ENCODE measurements around the gene CCDC200. TPM values are rescaled to one million over a fixed set of nuclear protein-coding genes. Genes with fewer than 3 reads are reported as not detected.
"Not testable (repeated sequence)": the region's sequence is repeated elsewhere in the genome, so short reads cannot be mapped to it uniquely, and the experiment has no call there.

The CCDC200 gene
- total RNA-seq, result under 1 TPM; 0.40 to 0.60 TPM
- total RNA-seq, result 0.15 to 0.46 reads per million in 2 donors

- H3K9me3 ChIP-seq (ENCODE audit: control insufficient read depth, low read length, poor library complexity, severe bottlenecking); H3K4me1 Mint-ChIP-seq; H3K27me3 Mint-ChIP-seq; ATAC-seq; H3K36me3 Mint-ChIP-seq (ENCODE audit: low read depth); H3K27ac Mint-ChIP-seq; H3K4me3 Mint-ChIP-seq; DNase-seq: not testable (repeated sequence)
Measured at GRCh38 chr17:43228020-43228782, at the start of gene CCDC200. Gene CCDC200 (minus strand): TSS chr17:43228623. CDS start chr17:43228554, 69 bp downstream.

GRCh38 chr17:43272914-43273313 is 44.5 kb upstream of the CCDC200 start:
- H3K27ac Mint-ChIP-seq; H3K36me3 Mint-ChIP-seq (ENCODE audit: low read depth); DNase-seq; H3K4me3 Mint-ChIP-seq; H3K4me1 Mint-ChIP-seq; H3K27me3 Mint-ChIP-seq; H3K9me3 ChIP-seq (ENCODE audit: control insufficient read depth, low read length, poor library complexity, severe bottlenecking): not testable (repeated sequence)
- ATAC-seq, result peak; percentile 18

GRCh38 chr17:43272483-43272882 is 44.1 kb upstream of the CCDC200 start:
- not testable (repeated sequence) for H3K4me1 Mint-ChIP-seq; H3K9me3 ChIP-seq (ENCODE audit: control insufficient read depth, low read length, poor library complexity, severe bottlenecking); H3K36me3 Mint-ChIP-seq (ENCODE audit: low read depth); H3K27ac Mint-ChIP-seq; H3K27me3 Mint-ChIP-seq; DNase-seq; ATAC-seq
- H3K4me3 Mint-ChIP-seq, result peak overlapping the region; percentile 47

GRCh38 chr17:43270552-43271504 is 42.4 kb upstream of the CCDC200 start:
- H3K4me3 Mint-ChIP-seq; H3K27ac Mint-ChIP-seq; H3K36me3 Mint-ChIP-seq (ENCODE audit: low read depth); DNase-seq; H3K4me1 Mint-ChIP-seq; H3K27me3 Mint-ChIP-seq; H3K9me3 ChIP-seq (ENCODE audit: control insufficient read depth, low read length, poor library complexity, severe bottlenecking): not testable (repeated sequence)
- peak; percentile 14 for ATAC-seq

- H3K27me3 Mint-ChIP-seq; H3K4me1 Mint-ChIP-seq; H3K9me3 ChIP-seq (ENCODE audit: control insufficient read depth, low read length, poor library complexity, severe bottlenecking); ATAC-seq; DNase-seq; H3K4me3 Mint-ChIP-seq; H3K36me3 Mint-ChIP-seq (ENCODE audit: low read depth); H3K27ac Mint-ChIP-seq: not testable (repeated sequence)
Measured at GRCh38 chr17:43246456-43246855, 18.0 kb upstream of the CCDC200 start.

GRCh38 chr17:43240596-43241352 is 12.4 kb upstream of the CCDC200 start:
- not testable (repeated sequence) for H3K9me3 ChIP-seq (ENCODE audit: control insufficient read depth, low read length, poor library complexity, severe bottlenecking); H3K27me3 Mint-ChIP-seq; H3K4me3 Mint-ChIP-seq; ATAC-seq; H3K36me3 Mint-ChIP-seq (ENCODE audit: low read depth); DNase-seq; H3K4me1 Mint-ChIP-seq; H3K27ac Mint-ChIP-seq

- not testable (repeated sequence) for DNase-seq; H3K27ac Mint-ChIP-seq; H3K27me3 Mint-ChIP-seq; H3K36me3 Mint-ChIP-seq (ENCODE audit: low read depth); H3K4me1 Mint-ChIP-seq; ATAC-seq; H3K9me3 ChIP-seq (ENCODE audit: control insufficient read depth, low read length, poor library complexity, severe bottlenecking)
- H3K4me3 Mint-ChIP-seq, result peak overlapping the region; percentile 25
Measured at GRCh38 chr17:43239597-43239996, 11.2 kb upstream of the CCDC200 start.

- H3K27ac Mint-ChIP-seq; ATAC-seq; DNase-seq; H3K9me3 ChIP-seq (ENCODE audit: control insufficient read depth, low read length, poor library complexity, severe bottlenecking); H3K36me3 Mint-ChIP-seq (ENCODE audit: low read depth); H3K27me3 Mint-ChIP-seq; H3K4me1 Mint-ChIP-seq: not testable (repeated sequence)
- peak within 1 kb of the TSS; percentile 58 for H3K4me3 Mint-ChIP-seq
Measured at GRCh38 chr17:43233877-43234276, 5.5 kb upstream of the CCDC200 start, which contains the start of gene RNU2-1. Gene RNU2-1 (minus strand): TSS chr17:43233977.

- peak overlapping the region; percentile 58 for H3K4me3 Mint-ChIP-seq
- H3K9me3 ChIP-seq (ENCODE audit: control insufficient read depth, low read length, poor library complexity, severe bottlenecking); ATAC-seq; H3K4me1 Mint-ChIP-seq; DNase-seq; H3K36me3 Mint-ChIP-seq (ENCODE audit: low read depth); H3K27ac Mint-ChIP-seq; H3K27me3 Mint-ChIP-seq: not testable (repeated sequence)
Measured at GRCh38 chr17:43233263-43233662, 4.8 kb upstream of the CCDC200 start.

- not testable (repeated sequence) for H3K4me1 Mint-ChIP-seq; H3K9me3 ChIP-seq (ENCODE audit: control insufficient read depth, low read length, poor library complexity, severe bottlenecking); H3K27ac Mint-ChIP-seq; H3K27me3 Mint-ChIP-seq; H3K36me3 Mint-ChIP-seq (ENCODE audit: low read depth); ATAC-seq
- peak overlapping the region; percentile 70 for H3K4me3 Mint-ChIP-seq
- DNase-seq, result peak in 2 of 3 donors; percentile 14 to 27
Measured at GRCh38 chr17:43232021-43232699, 3.7 kb upstream of the CCDC200 start.

GRCh38 chr17:43231205-43232020 is 3.0 kb upstream of the CCDC200 start:
- not testable (repeated sequence) for H3K4me1 Mint-ChIP-seq; H3K9me3 ChIP-seq (ENCODE audit: control insufficient read depth, low read length, poor library complexity, severe bottlenecking); H3K27me3 Mint-ChIP-seq; H3K36me3 Mint-ChIP-seq (ENCODE audit: low read depth); ATAC-seq; DNase-seq; H3K27ac Mint-ChIP-seq
- peak overlapping the region; percentile 70 for H3K4me3 Mint-ChIP-seq

- H3K9me3 ChIP-seq (ENCODE audit: control insufficient read depth, low read length, poor library complexity, severe bottlenecking), result no peaks in the 10 kb centered on the region
- ATAC-seq (no peak), DNase-seq (no peak)
- no peak overlapping the region for H3K4me3 Mint-ChIP-seq
- H3K4me1 Mint-ChIP-seq, result no peaks in the 10 kb centered on the region
- H3K27ac Mint-ChIP-seq, result no peak overlapping the region
- H3K36me3 Mint-ChIP-seq (ENCODE audit: low read depth), result no peaks in the 10 kb centered on the region
- H3K27me3 Mint-ChIP-seq, result no peaks in the 10 kb centered on the region
Measured at GRCh38 chr17:43226393-43226792, 2.0 kb downstream of the CCDC200 start.
